Activated T-cell treated with anti-CD3 and anti-CD28 coated beads, Interleukin-2, amount 50 U/mL, for 1 hour (primary cell): ENCODE measurements around the gene CDH18.

Experiments used
- DNase-seq: peaks from one replicate; pipeline ENCODE4 v3.0.0-alpha.2; 2020

CDH18 gene, protein sequence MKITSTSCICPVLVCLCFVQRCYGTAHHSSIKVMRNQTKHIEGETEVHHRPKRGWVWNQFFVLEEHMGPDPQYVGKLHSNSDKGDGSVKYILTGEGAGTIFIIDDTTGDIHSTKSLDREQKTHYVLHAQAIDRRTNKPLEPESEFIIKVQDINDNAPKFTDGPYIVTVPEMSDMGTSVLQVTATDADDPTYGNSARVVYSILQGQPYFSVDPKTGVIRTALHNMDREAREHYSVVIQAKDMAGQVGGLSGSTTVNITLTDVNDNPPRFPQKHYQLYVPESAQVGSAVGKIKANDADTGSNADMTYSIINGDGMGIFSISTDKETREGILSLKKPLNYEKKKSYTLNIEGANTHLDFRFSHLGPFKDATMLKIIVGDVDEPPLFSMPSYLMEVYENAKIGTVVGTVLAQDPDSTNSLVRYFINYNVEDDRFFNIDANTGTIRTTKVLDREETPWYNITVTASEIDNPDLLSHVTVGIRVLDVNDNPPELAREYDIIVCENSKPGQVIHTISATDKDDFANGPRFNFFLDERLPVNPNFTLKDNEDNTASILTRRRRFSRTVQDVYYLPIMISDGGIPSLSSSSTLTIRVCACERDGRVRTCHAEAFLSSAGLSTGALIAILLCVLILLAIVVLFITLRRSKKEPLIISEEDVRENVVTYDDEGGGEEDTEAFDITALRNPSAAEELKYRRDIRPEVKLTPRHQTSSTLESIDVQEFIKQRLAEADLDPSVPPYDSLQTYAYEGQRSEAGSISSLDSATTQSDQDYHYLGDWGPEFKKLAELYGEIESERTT

DNA sequence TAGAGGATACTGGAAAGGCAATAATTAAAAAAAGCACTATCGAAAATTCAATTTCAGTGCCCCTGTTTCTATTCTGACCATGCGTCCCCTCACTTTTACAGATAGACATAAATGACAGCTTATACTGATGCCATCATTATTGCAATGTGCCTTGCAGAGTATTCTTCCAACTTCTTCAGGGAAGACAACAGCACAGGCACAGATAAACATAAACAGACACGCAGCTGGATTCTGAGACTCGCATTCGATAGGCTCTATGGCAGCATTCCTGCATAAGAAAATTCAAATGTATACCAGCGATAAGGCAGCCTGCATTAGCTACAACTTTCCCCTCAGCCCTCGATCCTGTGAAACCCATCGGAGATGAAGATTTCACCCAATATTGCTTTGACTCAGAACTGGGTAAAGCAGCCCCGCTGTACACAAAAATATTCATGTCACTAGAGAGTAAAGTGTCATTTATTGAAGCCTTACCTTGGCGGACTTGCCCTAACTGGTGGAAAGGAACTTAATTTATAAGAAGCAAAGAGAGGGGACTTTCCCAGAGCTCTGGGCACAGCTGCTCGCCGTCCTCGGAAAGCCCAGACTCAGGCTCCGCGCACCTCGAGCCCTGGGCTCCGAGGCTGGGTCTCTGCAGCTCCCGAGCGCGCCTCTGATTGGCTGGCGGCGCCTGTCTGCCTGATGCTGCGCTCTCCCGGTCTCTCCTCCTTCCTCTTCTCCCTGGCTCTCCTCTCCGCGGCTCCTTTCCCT, at the start of gene CDH18:
TSS of gene CDH18 (minus strand) at position 589 of the 750 bp plus-strand sequence. CDS start 149,214 bp downstream, outside the sequence.
- DNase-seq: no peak

- no peak for DNase-seq
Measured at GRCh38 chr5:20034717-20035116, 46.7 kb upstream of the CDH18 start.

- DNase-seq: no peak
Measured at GRCh38 chr5:20033881-20034280, 45.9 kb upstream of the CDH18 start.

DNA sequence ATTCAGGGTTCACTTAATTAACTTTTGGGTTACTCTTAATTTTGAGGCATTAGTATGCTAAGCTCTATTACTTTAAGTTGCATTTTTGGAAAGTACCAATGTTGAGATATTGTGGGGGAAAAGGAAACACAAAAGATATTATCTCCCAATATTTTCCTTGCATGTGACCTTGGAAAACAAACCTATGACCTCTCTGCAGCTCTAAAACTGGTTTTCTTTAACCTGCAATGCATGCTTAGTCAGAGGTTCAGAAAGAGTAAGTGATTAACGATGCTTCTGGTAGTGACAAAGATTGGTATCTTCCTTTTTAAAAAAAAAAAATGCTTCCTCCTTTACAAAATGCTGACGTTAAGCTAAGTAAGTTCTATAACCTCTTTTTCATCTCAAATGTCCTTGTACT, 44.9 kb upstream of the CDH18 start:
- no peak for DNase-seq

GRCh38 chr5:20030125-20030524, 42.1 kb upstream of the CDH18 start:
- no peak for DNase-seq

GRCh38 chr5:20029266-20029665, 41.3 kb upstream of the CDH18 start:
- no peak for DNase-seq

DNA sequence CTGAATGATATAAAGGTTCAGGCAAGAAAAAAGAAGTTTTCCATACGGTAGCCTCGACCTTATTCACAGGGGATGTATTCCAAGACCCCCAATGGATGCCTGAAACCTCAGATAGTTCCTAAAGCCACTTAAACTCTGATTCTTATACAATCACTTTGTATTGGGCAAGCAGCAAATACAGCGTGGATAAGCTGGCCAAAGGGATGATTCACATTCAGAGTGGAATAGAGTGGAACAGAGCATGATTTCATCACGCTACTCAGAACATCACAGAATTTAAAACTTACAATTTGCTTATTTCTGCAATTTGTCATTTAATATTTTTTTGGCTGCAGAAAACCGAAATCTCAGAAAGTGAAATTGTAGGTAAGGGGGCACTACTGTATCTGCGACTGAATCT, 40.5 kb upstream of the CDH18 start:
- DNase-seq: no peak

- DNase-seq: no peak
Measured at GRCh38 chr5:20023686-20024180, 35.7 kb upstream of the CDH18 start.

- DNase-seq: no peak
Measured at GRCh38 chr5:20020247-20020646, 32.2 kb upstream of the CDH18 start.

DNA sequence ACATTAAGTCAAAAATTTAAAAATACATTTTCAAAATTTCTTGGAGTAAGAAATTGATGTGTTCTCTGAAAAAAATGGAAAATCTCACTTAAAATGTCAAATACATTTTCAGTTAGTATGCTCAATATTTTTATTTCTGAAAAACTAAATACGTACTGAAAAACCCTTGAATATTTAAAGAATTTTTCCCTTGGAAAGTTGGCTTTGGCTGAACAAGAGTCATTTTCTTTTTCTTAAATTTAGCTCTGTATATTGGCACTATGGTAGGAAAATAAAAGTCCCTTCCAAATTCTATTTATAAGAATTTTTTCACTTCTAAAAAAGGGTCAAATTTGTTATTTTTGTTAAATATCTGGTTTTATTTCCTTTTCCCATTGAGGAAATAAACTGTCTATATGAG, 29.0 kb upstream of the CDH18 start:
- DNase-seq: no peak

- DNase-seq: no peak
Measured at GRCh38 chr5:20000416-20000815, 12.4 kb upstream of the CDH18 start.

DNA sequence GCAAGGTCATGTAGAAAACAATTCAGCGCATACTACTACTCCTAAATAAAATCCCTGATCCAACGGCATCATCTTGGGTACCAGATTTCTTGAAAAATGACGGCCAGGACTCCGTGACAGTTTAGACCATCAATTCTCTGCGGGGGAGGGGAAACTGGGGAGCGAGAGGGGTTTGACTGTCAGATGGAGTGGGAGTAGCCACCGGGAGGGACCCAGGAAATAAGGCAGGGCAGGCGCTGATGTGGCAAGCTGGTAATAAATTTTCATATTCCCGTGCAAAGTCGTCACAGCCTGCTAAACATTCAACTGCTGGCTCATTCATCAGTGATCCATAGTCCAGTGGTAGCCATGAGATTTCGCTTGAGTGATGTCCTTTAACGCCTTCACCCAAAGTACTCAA, 457 bp upstream of the CDH18 start:
- DNase-seq: no peak

- no peak for DNase-seq
Measured at GRCh38 chr5:19986806-19987205, 1.2 kb downstream of the CDH18 start.

- no peak for DNase-seq
Measured at GRCh38 chr5:19986031-19986619, 1.9 kb downstream of the CDH18 start.

GRCh38 chr5:19978476-19978875, 9.5 kb downstream of the CDH18 start:
- DNase-seq: no peak

GRCh38 chr5:19977099-19977498, 10.9 kb downstream of the CDH18 start:
- no peak for DNase-seq

DNA sequence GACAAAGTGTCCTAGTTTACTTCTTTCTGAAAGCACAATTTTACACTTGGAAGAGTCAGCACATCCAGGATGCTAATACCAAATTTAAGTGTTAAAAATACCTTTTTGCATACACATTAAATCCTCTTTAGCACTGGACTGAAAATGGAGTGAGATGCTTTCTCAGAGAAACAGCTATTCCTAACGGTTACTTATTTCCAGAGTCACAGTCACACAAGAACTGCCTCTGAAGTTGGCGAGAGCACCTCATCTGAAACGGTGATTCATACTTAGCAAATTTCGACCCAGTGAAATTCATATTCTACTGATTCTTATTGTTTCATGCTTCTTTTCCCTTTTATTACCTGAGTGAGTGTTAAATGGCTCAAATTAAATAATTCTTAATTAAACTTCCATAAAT, 12.2 kb downstream of the CDH18 start:
- DNase-seq: no peak

- no peak for DNase-seq
Measured at GRCh38 chr5:19960451-19960850, 27.5 kb downstream of the CDH18 start.

- DNase-seq: no peak
Measured at GRCh38 chr5:19959830-19960384, 28.1 kb downstream of the CDH18 start.

GRCh38 chr5:19950897-19951296, 37.1 kb downstream of the CDH18 start:
- no peak for DNase-seq

DNA sequence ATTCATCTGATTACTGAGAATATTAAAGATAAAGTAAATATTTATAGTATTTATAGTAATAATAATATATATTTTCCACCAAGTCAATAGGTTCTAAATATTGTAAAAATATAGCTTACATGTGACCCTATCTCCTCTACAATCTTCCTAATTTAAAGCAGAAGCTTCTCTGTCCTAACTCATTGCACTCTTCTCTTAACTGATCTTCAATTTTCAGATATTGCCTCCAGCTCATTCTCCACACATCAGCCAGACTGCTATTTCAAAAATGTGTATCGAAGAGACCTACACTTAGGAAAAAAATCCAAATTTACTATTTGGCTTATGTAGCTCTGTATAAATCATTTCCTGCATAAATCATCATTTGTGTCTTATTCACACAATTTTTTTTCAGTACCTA, 47.8 kb downstream of the CDH18 start:
- no peak for DNase-seq

DNA sequence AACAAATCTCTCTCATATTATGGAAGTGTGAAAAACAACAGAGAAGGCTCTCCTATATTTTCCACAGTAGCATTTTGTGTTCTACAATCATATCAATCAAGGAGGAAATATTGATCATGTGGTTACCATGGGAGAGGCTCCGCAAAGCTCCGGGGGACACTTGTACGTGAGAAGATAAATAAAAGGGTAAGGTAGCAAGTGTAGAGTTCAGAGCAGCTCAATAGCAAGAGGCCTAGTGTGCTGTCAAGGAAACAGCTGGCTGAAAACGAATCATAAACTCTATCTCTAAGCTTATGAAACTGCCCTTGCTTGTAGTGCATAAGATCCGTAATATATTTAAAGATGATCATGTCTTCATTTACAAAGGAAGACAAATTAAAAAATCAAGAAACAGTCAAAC, 57.5 kb downstream of the CDH18 start:
- no peak for DNase-seq
